H9 (cell line): Measurements from ENCODE around the gene PLGRKT. TPM values are rescaled to one million over a fixed set of nuclear protein-coding genes. Genes with fewer than 3 reads are reported as not detected.

Experiments
- DNase-seq: peaks from one replicate; pipeline ENCODE4 v3.0.0-alpha.2; 2017
- H2AFZ ChIP-seq: one replicate; pipeline ENCODE4 v1.6.1; 2013; ENCODE audit warnings: mild to moderate bottlenecking, low read length, control low read depth, moderate library complexity
- H2AK5ac ChIP-seq: 2 replicates; pipeline ENCODE4 v1.6.1; 2013; ENCODE audit warnings: low read length, control low read depth, mixed read lengths; ENCODE audit not compliant: insufficient read length
- H2BK120ac ChIP-seq: one replicate; pipeline ENCODE4 v1.6.1; 2013; ENCODE audit warnings: low read depth, mild to moderate bottlenecking, low read length, control low read depth, inconsistent platforms; ENCODE audit not compliant: poor library complexity, severe bottlenecking
- H2BK12ac ChIP-seq: 2 replicates; pipeline ENCODE4 v1.6.1; 2013; ENCODE audit warnings: low read length, control low read depth, mixed read lengths, low read depth; ENCODE audit not compliant: insufficient read length
- H2BK15ac ChIP-seq: 2 replicates; pipeline ENCODE4 v1.6.1; 2013; ENCODE audit warnings: low read depth, low read length, control low read depth
- H2BK20ac ChIP-seq: one replicate; pipeline ENCODE4 v1.6.1; 2013; ENCODE audit warnings: low read depth, mild to moderate bottlenecking, low read length, control low read depth, inconsistent platforms; ENCODE audit not compliant: poor library complexity, severe bottlenecking
- H2BK5ac ChIP-seq: 2 replicates; pipeline ENCODE4 v1.6.1; 2013; ENCODE audit warnings: low read length, control low read depth, mixed read lengths; ENCODE audit not compliant: insufficient read length
- H3K14ac ChIP-seq: 2 replicates; pipeline ENCODE4 v1.6.1; 2013; ENCODE audit warnings: low read length, control low read depth; ENCODE audit not compliant: insufficient read depth
- H3K18ac ChIP-seq: 2 replicates; pipeline ENCODE4 v1.6.1; 2013; ENCODE audit warnings: low read depth, mild to moderate bottlenecking, mixed read lengths, low read length, control low read depth; ENCODE audit not compliant: insufficient read length
- H3K23ac ChIP-seq: 2 replicates; pipeline ENCODE4 v1.6.1; 2013; ENCODE audit warnings: low read length, control low read depth, mixed read lengths, low read depth; ENCODE audit not compliant: insufficient read length
- H3K23me2 ChIP-seq: 2 replicates; pipeline ENCODE4 v1.6.1; 2013; ENCODE audit warnings: low read depth, mild to moderate bottlenecking, mixed read lengths, low read length, control low read depth; ENCODE audit not compliant: insufficient read length, poor library complexity, severe bottlenecking
- H3K27ac ChIP-seq: 2 replicates; pipeline ENCODE4 v1.5.1; 2013; ENCODE audit warnings: low read length, control low read depth, mixed read lengths, low read depth; ENCODE audit not compliant: insufficient read length
- H3K27me3 ChIP-seq: 2 replicates; pipeline ENCODE4 v1.6.1; 2013; ENCODE audit warnings: low read length, control low read depth, inconsistent platforms; ENCODE audit not compliant: insufficient read depth
- H3K4ac ChIP-seq: 2 replicates; pipeline ENCODE4 v1.6.1; 2013; ENCODE audit warnings: low read depth, mild to moderate bottlenecking, control low read depth, inconsistent platforms, low read length, moderate library complexity
- H3K4me1 ChIP-seq: 2 replicates; pipeline ENCODE4 v1.6.1; 2013; ENCODE audit warnings: low read length, control low read depth, inconsistent platforms; ENCODE audit not compliant: insufficient read depth
- H3K4me2 ChIP-seq: 2 replicates; pipeline ENCODE4 v1.6.1; 2013; ENCODE audit warnings: low read length, control low read depth, mixed read lengths; ENCODE audit not compliant: insufficient read length, insufficient read depth
- H3K56ac ChIP-seq: 2 replicates; pipeline ENCODE4 v1.6.1; 2013; ENCODE audit warnings: low read depth, mild to moderate bottlenecking, mixed read lengths, low read length, control low read depth; ENCODE audit not compliant: insufficient read length
- H3K79me1 ChIP-seq: 2 replicates; pipeline ENCODE4 v1.6.1; 2013; ENCODE audit warnings: low read depth, mild to moderate bottlenecking, moderate library complexity, low read length, control low read depth, inconsistent platforms; ENCODE audit not compliant: insufficient read depth, poor library complexity, severe bottlenecking
- H3K79me2 ChIP-seq: 2 replicates; pipeline ENCODE4 v1.6.1; 2013; ENCODE audit warnings: low read length, control low read depth, inconsistent platforms; ENCODE audit not compliant: insufficient read depth
- H3K9ac ChIP-seq: 2 replicates; pipeline ENCODE4 v1.6.1; 2013; ENCODE audit warnings: low read length, control low read depth, mixed read lengths; ENCODE audit not compliant: insufficient read length; ENCODE audit errors: extremely low read depth
- H3K9me3 ChIP-seq: one replicate; pipeline ENCODE4 v1.6.1; 2013; ENCODE audit warnings: low read depth, low read length, inconsistent platforms; ENCODE audit not compliant: control insufficient read depth
- H3T11ph ChIP-seq: one replicate; pipeline ENCODE4 v1.6.1; 2013; ENCODE audit warnings: mild to moderate bottlenecking, low read length, control low read depth, inconsistent platforms
- H4K20me1 ChIP-seq: one replicate; pipeline ENCODE4 v1.6.1; 2013; ENCODE audit not compliant: control insufficient read depth, insufficient read length, insufficient read depth
- H4K5ac ChIP-seq: 2 replicates; pipeline ENCODE4 v1.6.1; 2013; ENCODE audit warnings: low read depth, mild to moderate bottlenecking, mixed read lengths, low read length, control low read depth; ENCODE audit not compliant: insufficient read length
- H4K8ac ChIP-seq: replicated peaks from 2 replicates; pipeline ENCODE4 v1.6.1; 2013; ENCODE audit warnings: low read length, control low read depth, mixed read lengths, low read depth; ENCODE audit not compliant: insufficient read length
- H4K91ac ChIP-seq: 2 replicates; pipeline ENCODE4 v1.6.1; 2013; ENCODE audit warnings: low read depth, mild to moderate bottlenecking, moderate library complexity, mixed read lengths, low read length, control low read depth; ENCODE audit not compliant: insufficient read length
- H3K27ac Mint-ChIP-seq, 3 experiments: 2 replicates in 2 of 3; 3 replicates in 1 of 3; pipeline ENCODE4 v1.8.0; 2020 to 2021; ENCODE audit warnings: mixed read lengths in 3 of 3, mild to moderate bottlenecking in 1 of 3, moderate library complexity in 1 of 3
- H3K27me3 Mint-ChIP-seq: 2 replicates; pipeline ENCODE4 v1.8.0; 2021; ENCODE audit warnings: low read depth, mild to moderate bottlenecking, moderate library complexity, mixed read lengths
- H3K36me3 Mint-ChIP-seq, 3 experiments: 2 replicates in 2 of 3; 3 replicates in 1 of 3; pipeline ENCODE4 v1.8.0; 2020 to 2021; ENCODE audit warnings: low read depth in 3 of 3, mixed read lengths in 3 of 3; ENCODE audit not compliant: insufficient read depth in 1 of 3
- H3K4me1 Mint-ChIP-seq, 2 experiments: 2 replicates each; pipeline ENCODE4 v1.8.0; 2020; ENCODE audit warnings: mixed read lengths in 2 of 2
- H3K4me3 Mint-ChIP-seq, 2 experiments: 2 replicates in 1 of 2; 3 replicates in 1 of 2; pipeline ENCODE4 v1.8.0; 2020 to 2021; ENCODE audit warnings: mild to moderate bottlenecking in 2 of 2, mixed read lengths in 2 of 2, moderate library complexity in 1 of 2
- H3K9me3 Mint-ChIP-seq, 2 experiments: 2 replicates in 1 of 2; 3 replicates in 1 of 2; pipeline ENCODE4 v1.8.0; 2020; ENCODE audit warnings: mild to moderate bottlenecking in 2 of 2, mixed read lengths in 2 of 2, moderate library complexity in 1 of 2
- CTCF ChIP-seq: fragments of 200-600 bp; sonication (generic); conservative IDR thresholded peaks from 3 replicates; pipeline ENCODE4 v1.8.0; 2021; ENCODE audit warnings: antibody characterized with exemption, mild to moderate bottlenecking
- WGBS: extraction: QIAGEN DNeasy Blood & Tissue Kit; methylation state at CpG from one replicate; pipeline ENCODE4 v1.1.7; 2013; ENCODE audit warnings: missing lambda C conversion rate, low lambda C conversion rate, mixed read lengths; ENCODE audit not compliant: insufficient read length; ENCODE audit errors: extremely low coverage; 5-methylcytosine and 5-hydroxymethylcytosine counted together
- total RNA-seq: library from RNA; stranded (reverse); gene quantifications from 2 replicates; pipeline ENCODE4 v1.2.1, GENCODE V29; 2021

Gene PLGRKT
- total RNA-seq, 1 experiment from 2014 or later: 19.6 TPM

DNA sequence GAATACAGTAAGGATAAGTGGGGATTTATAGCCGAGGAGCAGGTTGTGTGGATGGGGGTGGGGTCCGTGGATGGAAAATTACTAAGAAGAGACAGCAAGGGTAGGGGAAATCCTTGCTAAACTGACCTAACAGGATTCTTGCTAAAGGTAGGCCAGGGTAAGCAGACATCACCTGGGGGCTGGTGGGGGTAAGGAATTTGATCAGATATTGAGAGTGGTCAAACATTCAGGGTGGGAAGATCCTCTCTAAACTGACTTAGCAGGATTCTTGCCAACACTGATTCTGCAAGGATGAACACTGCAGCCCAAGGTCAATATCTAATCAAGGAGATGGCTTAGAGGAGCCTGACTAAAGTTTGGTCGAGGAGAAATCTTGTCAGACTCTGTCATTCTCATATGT lies 2.7 kb upstream of the PLGRKT start:
- Histone ChIP-seq H3K4me2 (no peak overlapping the region), H2BK12ac (no peak overlapping the region), H3K4ac (no peak overlapping the region), H2AK5ac (no peak overlapping the region), H2BK15ac (no peak overlapping the region), H4K8ac (no peak overlapping the region), H4K5ac (no peak overlapping the region), H3T11ph (no peak overlapping the region), H3K14ac (no peak overlapping the region), H3K9me3 (no peaks in the 10 kb centered on the region), H2BK20ac (no peak overlapping the region), H2AFZ (no peak overlapping the region), H3K27me3 (no peaks in the 10 kb centered on the region), H2BK120ac (no peak overlapping the region), H3K23me2 (peaks cover 12% of the 10 kb centered on the region), H3K23ac (no peak overlapping the region), H3K79me1 (no peaks in the 10 kb centered on the region), H3K27ac (no peak overlapping the region), H4K20me1 (no peaks in the 10 kb centered on the region), H3K4me1 (no peaks in the 10 kb centered on the region), H3K9ac (no peak overlapping the region), H3K79me2 (no peaks in the 10 kb centered on the region), H3K56ac (no peak overlapping the region), H4K91ac (no peak overlapping the region), H2BK5ac (no peak overlapping the region), H3K18ac (no peak overlapping the region)
- peaks cover under 1 to 2% of the 10 kb centered on the region in 2 experiments; a peak in 4 of 5 replicates for H3K9me3 Mint-ChIP-seq
- no peak overlapping the region for H3K27ac Mint-ChIP-seq
- no peak for TF ChIP-seq CTCF
- H3K4me1 Mint-ChIP-seq: peaks cover 19 to 23% of the 10 kb centered on the region in 2 experiments
- WGBS: no CpG with 5 or more reads among the region's 3 CpGs
- no peak overlapping the region for H3K4me3 Mint-ChIP-seq
- DNase-seq: no peak
- H3K36me3 Mint-ChIP-seq: peaks cover 11 to 12% (median 11%) of the 10 kb centered on the region in 3 experiments
- peaks cover 4% of the 10 kb centered on the region for H3K27me3 Mint-ChIP-seq
